ENCODE data around the gene CHRNB4.

DNA sequence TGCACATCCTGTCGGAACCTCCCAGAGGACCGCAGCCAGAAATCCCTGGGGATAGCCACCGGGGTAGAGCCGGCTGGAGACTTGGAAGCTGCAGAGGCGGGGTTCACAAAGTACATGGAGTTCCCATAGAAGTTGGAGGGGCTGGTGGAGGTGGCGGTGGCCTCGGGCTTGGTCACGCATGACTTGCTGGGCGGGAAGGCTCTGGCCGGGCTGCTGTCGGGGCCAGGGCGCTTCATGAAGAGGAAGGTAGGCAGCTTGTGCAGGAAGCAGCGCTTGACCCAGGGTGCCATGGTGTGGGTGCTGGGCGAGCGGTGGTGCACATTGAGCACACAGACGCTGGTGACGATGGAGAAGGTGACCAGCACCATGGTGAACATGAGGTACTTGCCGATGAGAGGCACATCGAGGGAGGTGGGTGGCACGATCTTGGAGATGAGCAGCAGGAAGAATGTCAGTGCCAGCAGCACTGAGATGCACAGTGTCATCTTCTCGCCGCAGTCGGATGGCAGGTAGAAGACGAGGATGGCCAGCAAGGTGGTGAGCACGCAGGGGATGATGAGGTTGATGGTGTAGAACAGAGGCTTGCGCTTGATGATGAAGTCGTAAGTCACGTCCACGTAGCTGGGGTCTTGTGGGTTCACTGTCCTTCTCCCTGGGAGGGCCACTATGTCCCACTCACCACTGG, 11.8 kb downstream of the CHRNB4 start:
- TF ChIP-seq, protein P1, sequence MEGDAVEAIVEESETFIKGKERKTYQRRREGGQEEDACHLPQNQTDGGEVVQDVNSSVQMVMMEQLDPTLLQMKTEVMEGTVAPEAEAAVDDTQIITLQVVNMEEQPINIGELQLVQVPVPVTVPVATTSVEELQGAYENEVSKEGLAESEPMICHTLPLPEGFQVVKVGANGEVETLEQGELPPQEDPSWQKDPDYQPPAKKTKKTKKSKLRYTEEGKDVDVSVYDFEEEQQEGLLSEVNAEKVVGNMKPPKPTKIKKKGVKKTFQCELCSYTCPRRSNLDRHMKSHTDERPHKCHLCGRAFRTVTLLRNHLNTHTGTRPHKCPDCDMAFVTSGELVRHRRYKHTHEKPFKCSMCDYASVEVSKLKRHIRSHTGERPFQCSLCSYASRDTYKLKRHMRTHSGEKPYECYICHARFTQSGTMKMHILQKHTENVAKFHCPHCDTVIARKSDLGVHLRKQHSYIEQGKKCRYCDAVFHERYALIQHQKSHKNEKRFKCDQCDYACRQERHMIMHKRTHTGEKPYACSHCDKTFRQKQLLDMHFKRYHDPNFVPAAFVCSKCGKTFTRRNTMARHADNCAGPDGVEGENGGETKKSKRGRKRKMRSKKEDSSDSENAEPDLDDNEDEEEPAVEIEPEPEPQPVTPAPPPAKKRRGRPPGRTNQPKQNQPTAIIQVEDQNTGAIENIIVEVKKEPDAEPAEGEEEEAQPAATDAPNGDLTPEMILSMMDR (IDR thresholded peaks at IDR 0.05; ENCODE audit: insufficient read depth, low read length) = no peak
- TF ChIP-seq POLR2AphosphoS5 (IDR thresholded peaks at IDR 0.05; ENCODE audit: low read depth) = no peak
- TF ChIP-seq, protein P2, sequence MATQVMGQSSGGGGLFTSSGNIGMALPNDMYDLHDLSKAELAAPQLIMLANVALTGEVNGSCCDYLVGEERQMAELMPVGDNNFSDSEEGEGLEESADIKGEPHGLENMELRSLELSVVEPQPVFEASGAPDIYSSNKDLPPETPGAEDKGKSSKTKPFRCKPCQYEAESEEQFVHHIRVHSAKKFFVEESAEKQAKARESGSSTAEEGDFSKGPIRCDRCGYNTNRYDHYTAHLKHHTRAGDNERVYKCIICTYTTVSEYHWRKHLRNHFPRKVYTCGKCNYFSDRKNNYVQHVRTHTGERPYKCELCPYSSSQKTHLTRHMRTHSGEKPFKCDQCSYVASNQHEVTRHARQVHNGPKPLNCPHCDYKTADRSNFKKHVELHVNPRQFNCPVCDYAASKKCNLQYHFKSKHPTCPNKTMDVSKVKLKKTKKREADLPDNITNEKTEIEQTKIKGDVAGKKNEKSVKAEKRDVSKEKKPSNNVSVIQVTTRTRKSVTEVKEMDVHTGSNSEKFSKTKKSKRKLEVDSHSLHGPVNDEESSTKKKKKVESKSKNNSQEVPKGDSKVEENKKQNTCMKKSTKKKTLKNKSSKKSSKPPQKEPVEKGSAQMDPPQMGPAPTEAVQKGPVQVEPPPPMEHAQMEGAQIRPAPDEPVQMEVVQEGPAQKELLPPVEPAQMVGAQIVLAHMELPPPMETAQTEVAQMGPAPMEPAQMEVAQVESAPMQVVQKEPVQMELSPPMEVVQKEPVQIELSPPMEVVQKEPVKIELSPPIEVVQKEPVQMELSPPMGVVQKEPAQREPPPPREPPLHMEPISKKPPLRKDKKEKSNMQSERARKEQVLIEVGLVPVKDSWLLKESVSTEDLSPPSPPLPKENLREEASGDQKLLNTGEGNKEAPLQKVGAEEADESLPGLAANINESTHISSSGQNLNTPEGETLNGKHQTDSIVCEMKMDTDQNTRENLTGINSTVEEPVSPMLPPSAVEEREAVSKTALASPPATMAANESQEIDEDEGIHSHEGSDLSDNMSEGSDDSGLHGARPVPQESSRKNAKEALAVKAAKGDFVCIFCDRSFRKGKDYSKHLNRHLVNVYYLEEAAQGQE (IDR thresholded peaks at IDR 0.05; ENCODE audit: insufficient replicate concordance, low read depth) = no peak
